A549 (cell line): ENCODE measurements around the gene LSM4. TPM values are rescaled to one million over a fixed set of nuclear protein-coding genes. Genes with fewer than 3 reads are reported as not detected.
A peak's percentile ranks its signal among the peaks of the same experiment; 100 is the strongest.
"Not testable (repeated sequence)": the region's sequence is repeated elsewhere in the genome, so short reads cannot be mapped to it uniquely, and the experiment has no call there.

Experiments
- ATAC-seq, 2 experiments: fragments of 200-7000 bp in 1 of 2; fragments of >200 bp in 1 of 2; cut with Nextera tagmentation in 1 of 2; cut with Tn5 transposase in 1 of 2; 3 replicates each; pipeline versions ENCODE4 v1.8.0 to v1.9.1; 2018 to 2020; ENCODE audit warnings: mild to moderate bottlenecking in 1 of 2, moderate library complexity in 1 of 2
- CTCF ChIA-PET: fragments of 300-600 bp; sonication (Branson Sonifier 250); formaldehyde crosslinking; extraction: SDS; loops from one replicate; lab custom pipeline; 2021; ENCODE audit warnings: antibody characterized with exemption, inconsistent platforms; lab: Yijun Ruan, JAX
- POLR2A ChIA-PET: fragments of 350-600 bp; formaldehyde crosslinking; extraction: SDS; loops from one replicate; lab custom pipeline; 2021; ENCODE audit warnings: antibody characterized with exemption, inconsistent platforms; lab: Yijun Ruan, JAX
- DNase-seq, 2 experiments: peaks; one replicate each; pipeline versions ENCODE4 v3.0.0 to v3.0.0-alpha.2; 2011 to 2016; ENCODE audit warnings: low read depth in 1 of 2, low spot score in 1 of 2
- FAIRE-seq: peaks from 2 replicates; lab custom pipeline; 2011; peaks lifted over from hg19 to GRCh38; lab: Jason Lieb, UNC
- H3K27ac ChIP-seq, 2 experiments: fragments of >200 bp; sonication (Bioruptor Twin); formaldehyde crosslinking; 3 replicates each; pipeline ENCODE4 v1.5.1; 2016 to 2017
- H3K4me1 ChIP-seq: fragments of >200 bp; sonication (Bioruptor Twin); formaldehyde crosslinking; 3 replicates; pipeline ENCODE4 v1.6.1; 2016
- H3K4me2 ChIP-seq: fragments of >200 bp; sonication (Bioruptor Twin); formaldehyde crosslinking; 3 replicates; pipeline ENCODE4 v1.6.1; 2016
- H3K4me3 ChIP-seq: fragments of >200 bp; sonication (Bioruptor Twin); formaldehyde crosslinking; 3 replicates; pipeline ENCODE4 v1.5.1; 2016
- H3K9me3 ChIP-seq: fragments of >200 bp; sonication (Bioruptor Twin); formaldehyde crosslinking; 3 replicates; pipeline ENCODE4 v1.6.1; 2016
- BHLHE40 ChIP-seq: IDR thresholded peaks from 2 replicates; pipeline ENCODE4 v1.6.1; 2012; ENCODE audit warnings: low read depth, low read length, inconsistent platforms
- CBX8 ChIP-seq: fragments of 200-600 bp; sonication (generic); IDR thresholded peaks from 2 replicates; pipeline ENCODE4 v1.6.1; 2016
- EHF ChIP-seq: fragments of 250-450 bp; sonication (Bioruptor Pico); IDR thresholded peaks from 2 replicates; pipeline ENCODE4 v1.5.0; 2020; ENCODE audit warnings: mild to moderate bottlenecking
- ELK1 ChIP-seq: fragments of 150-350 bp; IDR thresholded peaks from 2 replicates; pipeline ENCODE4 v1.6.1; 2014; ENCODE audit warnings: low read depth, mild to moderate bottlenecking, low read length
- EP300 ChIP-seq, 2 experiments: fragments of >200 bp; sonication (Bioruptor Twin); formaldehyde crosslinking; IDR thresholded peaks; 2 replicates in 1 of 2; 3 replicates in 1 of 2; pipeline ENCODE4 v1.6.1; 2016 to 2017
- FOSB ChIP-seq: fragments of 250-450 bp; sonication (Bioruptor Pico); IDR thresholded peaks from 2 replicates; pipeline ENCODE4 v1.5.0; 2020; ENCODE audit warnings: mild to moderate bottlenecking, moderate library complexity
- FOSL2 ChIP-seq, 2 experiments: fragments of 450-650 bp in 1 of 2; fragments of >200 bp in 1 of 2; sonication (Bioruptor Twin) in 1 of 2; formaldehyde crosslinking; IDR thresholded peaks; 2 replicates each; pipeline versions ENCODE4 v1.5.0 to v1.6.1; 2016 to 2020; ENCODE audit warnings: mild to moderate bottlenecking in 1 of 2, moderate library complexity in 1 of 2
- GATA3 ChIP-seq: IDR thresholded peaks from 2 replicates; pipeline ENCODE4 v1.6.1; 2012; ENCODE audit warnings: borderline replicate concordance
- HDAC2 ChIP-seq: fragments of 200-600 bp; sonication (generic); IDR thresholded peaks from 2 replicates; pipeline ENCODE4 v1.6.1; 2016
- HEYL ChIP-seq: fragments of 250-450 bp; sonication (Bioruptor Pico); IDR thresholded peaks from 2 replicates; pipeline ENCODE4 v1.8.0; 2021; ENCODE audit warnings: mild to moderate bottlenecking, moderate library complexity
- HOXA7 ChIP-seq: fragments of 250-450 bp; sonication (Bioruptor Pico); IDR thresholded peaks from 2 replicates; pipeline ENCODE4 v1.5.0; 2020; ENCODE audit warnings: mild to moderate bottlenecking, moderate library complexity
- HOXB13 ChIP-seq: fragments of 250-450 bp; sonication (Bioruptor Pico); IDR thresholded peaks from 2 replicates; pipeline ENCODE4 v1.5.0; 2020; ENCODE audit warnings: low read depth, mild to moderate bottlenecking, moderate library complexity
- MAFK ChIP-seq: fragments of 450-650 bp; IDR thresholded peaks from 2 replicates; pipeline ENCODE4 v1.6.1; 2014; ENCODE audit not compliant: partially characterized antibody
- MYC ChIP-seq: IDR thresholded peaks from 2 replicates; pipeline ENCODE4 v1.6.1; 2012; ENCODE audit warnings: mild to moderate bottlenecking, inconsistent platforms, low read length, improper control_type of control experiment, borderline replicate concordance
- NFE2L2 ChIP-seq: fragments of 150-350 bp; conservative IDR thresholded peaks from 2 replicates; pipeline ENCODE4 v1.6.1; 2014; ENCODE audit warnings: low read length
- POLR2A ChIP-seq: IDR thresholded peaks from 2 replicates; pipeline ENCODE4 v1.6.1; 2012; ENCODE audit warnings: mild to moderate bottlenecking, low read length
- REST ChIP-seq: fragments of 200-600 bp; sonication (generic); IDR thresholded peaks from 2 replicates; pipeline ENCODE4 v1.6.1; 2016; ENCODE audit warnings: antibody characterized with exemption, mild to moderate bottlenecking, moderate library complexity
- RNF2 ChIP-seq: fragments of 200-600 bp; sonication (generic); IDR thresholded peaks from 2 replicates; pipeline ENCODE4 v1.6.1; 2016; ENCODE audit warnings: low read depth, mild to moderate bottlenecking, antibody characterized with exemption, moderate library complexity, borderline replicate concordance
- SMC3 ChIP-seq: fragments of >200 bp; sonication (Bioruptor Twin); formaldehyde crosslinking; IDR thresholded peaks from 3 replicates; pipeline ENCODE4 v1.6.1; 2018; ENCODE audit warnings: inconsistent platforms
- TFCP2L1 ChIP-seq: fragments of 250-450 bp; sonication (Bioruptor Pico); IDR thresholded peaks from 2 replicates; pipeline ENCODE4 v1.5.0; 2021; ENCODE audit warnings: mild to moderate bottlenecking
- ZFP36 ChIP-seq: fragments of 450-650 bp; IDR thresholded peaks from 2 replicates; pipeline ENCODE4 v1.6.1; 2014; ENCODE audit warnings: borderline replicate concordance; ENCODE audit not compliant: partially characterized antibody
- ZNF302 ChIP-seq: fragments of 250-450 bp; sonication (Bioruptor Pico); IDR thresholded peaks from 2 replicates; pipeline ENCODE4 v1.9.0; 2021; ENCODE audit warnings: inconsistent platforms, mild to moderate bottlenecking, moderate library complexity
- WGBS: methylation state at CpG from one replicate; pipeline ENCODE4 v1.1.6; 2017; ENCODE audit errors: missing lambda C conversion rate; 5-methylcytosine and 5-hydroxymethylcytosine counted together
- polyA plus RNA-seq, 4 experiments: library from polyadenylated mRNA; depleted of rRNA in 3 of 4; stranded (reverse); fragments of >200 nt; fragmentation: RNase III in 1 of 4; extraction: RNeasy Plus Mini Kit Qiagen cat#74134 plus additional on column Dnase treatment in 1 of 4; gene quantifications; 2 replicates in 3 of 4; 3 replicates in 1 of 4; pipeline ENCODE4 v1.2.3, GENCODE V29; 2011 to 2017

The LSM4 gene
- polyA plus RNA-seq, 2 of the 4 experiments (the other 2 are of a cell fraction): 154 to 169 TPM

- TF ChIP-seq REST (no peak), CBX8 (no peak), ZFP36 (no peak), POLR2A (no peak), EHF (no peak; the same call in 1 of the 2 replicates), EP300 (IDR thresholded peaks at IDR 0.05) (peak; percentile 97 to 98)
These were observed 42.1 kb upstream of the LSM4 start (continued) for GRCh38 chr19:18364826-18365528.

GRCh38 chr19:18364277-18364825 is 41.5 kb upstream of the LSM4 start:
- not testable (repeated sequence) for H3K9me3 ChIP-seq, FAIRE-seq, DNase-seq, H3K4me3 ChIP-seq
- POLR2A ChIA-PET: interaction anchor here (0.9 to 4.0 kb wide), 5 partner anchors 10 to 83 kb away, joined by 3 to 36 read pairs (median 6); partner anchors contain the start of genes GDF15 and JUND
- Histone ChIP-seq H3K4me1 (peaks cover 39% of the 10 kb centered on the region), H3K4me2 (peak overlapping the region; percentile 64), H3K27ac (peak overlapping the region; percentile 97 to 99)
- ATAC-seq: peak in 1 of 2 experiments; percentile 26; a peak in 3 of 6 replicates
- CTCF ChIA-PET: interaction anchor here (1.0 to 8.1 kb wide), 5 partner anchors 10 to 47 kb away, joined by 3 to 66 read pairs (median 5); no protein-coding TSS in a partner anchor
- WGBS: 38% methylated on average over 10 of the region's 11 CpGs
- peak; percentile 89 for TF ChIP-seq HOXB13 (CRISPR knock-in tag)
- peak; percentile 80; the same call in 1 of the 2 replicates for TF ChIP-seq EHF
- 0 out of 2 replicates have a peak, but pooled peaks have one; percentile 9 for TF ChIP-seq HEYL (CRISPR knock-in tag)

GRCh38 chr19:18363787-18364186 is 40.9 kb upstream of the LSM4 start:
- ChIA-PET CTCF (interaction anchor here (1.3 to 8.1 kb wide), 2 partner anchors 15 to 47 kb away, joined by 3 to 66 read pairs; no protein-coding TSS in a partner anchor), POLR2A (interaction anchor here (1.7 to 4.0 kb wide), 2 partner anchors 23 to 27 kb away, joined by 6 to 36 read pairs; partner anchors contain the start of gene GDF15)

GRCh38 chr19:18362934-18363542 is 40.2 kb upstream of the LSM4 start:
- CTCF ChIA-PET: interaction anchor here (0.9 to 8.1 kb wide), 3 partner anchors 11 to 48 kb away, joined by 3 to 66 read pairs (median 4); no protein-coding TSS in a partner anchor
- no peaks in the 10 kb centered on the region; the same call in 2 of the 3 replicates for H3K9me3 ChIP-seq
- ATAC-seq: no peak
- POLR2A ChIA-PET: interaction anchor here (4.0 kb wide), 1 partner anchor 24 kb away, joined by 36 read pairs; the partner anchor contains the start of gene GDF15
- TF ChIP-seq HDAC2 (no peak), HOXB13 (CRISPR knock-in tag) (no peak), FOSL2 (IDR thresholded peaks at IDR 0.05) (no peak), FOSL2 (CRISPR knock-in tag; IDR thresholded peaks at IDR 0.05) (no peak), TFCP2L1 (no peak), FOSB (CRISPR knock-in tag) (no peak), EHF (no peak), MAFK (no peak), ELK1 (no peak), NFE2L2 (no peak), GATA3 (no peak), ZNF302 (CRISPR knock-in tag) (no peak), HOXA7 (CRISPR knock-in tag) (no peak)
- TF ChIP-seq, all 56 proteins: peak for 0
- no peak for FAIRE-seq
- peak in 1 of 2 experiments; percentile 45 for DNase-seq
- 96% methylated on average over 17 of the region's 17 CpGs for WGBS
- Histone ChIP-seq H3K4me3 (no peak overlapping the region), H3K4me1 (peaks cover 27% of the 10 kb centered on the region), H3K27ac (peak overlapping the region; percentile 97 to 99), H3K4me2 (no peak overlapping the region)

More at GRCh38 chr19:18363787-18364186, 40.9 kb upstream of the LSM4 start:
- Histone ChIP-seq H3K4me1 (peaks cover 34% of the 10 kb centered on the region), H3K4me2 (peak overlapping the region; percentile 64; the same call in 1 of the 3 replicates), H3K9me3 (no peaks in the 10 kb centered on the region; the same call in 2 of the 3 replicates), H3K27ac (peak overlapping the region; percentile 97 to 99), H3K4me3 (no peak overlapping the region)
- 0 out of 2 replicates have a peak, but pooled peaks have one; percentile 34 for TF ChIP-seq HOXB13 (CRISPR knock-in tag)
- no peak for TF ChIP-seq MYC
- no peak for TF ChIP-seq RNF2
- TF ChIP-seq BHLHE40: no peak
- no peak for TF ChIP-seq SMC3
- no peak for ATAC-seq
- 89% methylated on average over 6 of the region's 6 CpGs for WGBS
- no peak for DNase-seq
- FAIRE-seq: no peak
